A549 treated with RU486 at 1 μM for 4 hours (cell line): ENCODE results near the gene TOMM70. TPM values are rescaled to one million over a fixed set of nuclear protein-coding genes. Genes with fewer than 3 reads are reported as not detected.

ENCODE experiments used
- total RNA-seq: library from RNA; stranded (reverse); fragments of 200-300 nt; extraction: Qiagen RNA extraction; gene quantifications from 5 replicates; pipeline ENCODE4 v1.2.3, GENCODE V29; 2022; ENCODE audit warnings: low read depth

The TOMM70 gene
- total RNA-seq: 29.2 to 60.2 TPM (median 50.2 TPM) in 5 replicates

DNA sequence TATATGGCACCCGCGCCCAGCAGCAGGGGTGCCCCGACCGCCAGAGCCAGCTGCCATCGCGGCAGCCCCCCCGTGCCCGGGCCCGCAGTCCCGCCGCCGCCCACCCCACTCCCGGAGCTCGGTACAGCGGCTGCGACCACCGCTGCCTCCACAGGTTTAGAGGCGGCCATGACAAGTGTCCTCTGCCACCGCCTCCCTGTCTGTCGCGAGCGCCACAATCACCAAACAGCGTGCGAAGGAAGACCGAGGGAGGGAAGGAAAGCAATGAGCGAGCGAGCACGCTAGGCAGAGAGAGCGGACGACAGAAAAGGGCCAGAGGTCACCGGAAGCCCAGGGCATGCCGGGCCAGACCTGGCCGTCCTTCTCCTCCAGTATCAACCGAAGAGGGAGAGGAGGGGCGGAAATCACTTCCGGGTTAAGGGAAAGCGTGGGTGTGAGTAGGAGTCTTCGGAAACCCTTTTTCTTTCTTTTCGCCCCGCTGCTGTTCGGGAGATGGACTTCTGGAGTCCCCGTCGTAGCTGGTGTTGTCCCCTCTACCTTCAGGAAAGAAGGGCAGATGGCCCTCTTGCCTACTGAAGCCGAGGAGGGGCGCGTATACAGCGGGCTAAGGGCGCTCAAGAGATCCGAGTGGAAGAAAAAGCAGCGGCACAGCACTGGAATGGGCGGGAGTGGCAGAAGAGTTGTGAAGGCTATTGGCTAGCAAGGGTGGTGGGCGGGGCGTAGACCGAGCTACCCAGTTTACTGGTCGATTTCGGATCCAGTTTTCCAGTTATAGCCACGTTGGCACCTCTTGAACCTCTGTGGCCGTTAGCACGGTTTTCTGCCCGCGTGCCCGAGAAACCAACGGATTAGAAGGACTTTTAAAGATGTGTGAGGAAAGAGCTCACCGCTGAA lies at the start of gene TOMM70, which contains the start of gene LNP1:
Gene TOMM70 (minus strand): TSS at position 310 of the 894 bp plus-strand sequence. CDS start 140 bp downstream, at position 170.
Gene LNP1 (plus strand): TSS at position 760 of the 894 bp plus-strand sequence. CDS start 28,191 bp downstream, outside the sequence.

GRCh38 chr3:100334488-100335351 lies 66.2 kb downstream of the TOMM70 start, which contains the start of gene NIT2:
Gene NIT2, plus strand, starts transcription at chr3:100334757. Its CDS starts 35 bp downstream, at chr3:100334792.

Other genes starting within 250 kb of the TOMM70 start
- 9.8 to 13.7 TPM (median 13.4 TPM) in 5 replicates for gene TBC1D23, start 140.1 kb downstream of the TOMM70 start, total RNA-seq
- 79.4 to 90.4 TPM (median 87.7 TPM) in 5 replicates for gene NIT2, start 66.3 kb downstream of the TOMM70 start, total RNA-seq
- 0.66 to 1.2 TPM (median 0.80 TPM) in 5 replicates for gene LNP1, start 450 bp upstream of the TOMM70 start, total RNA-seq
- 1.4 to 2.6 TPM (median 2.4 TPM) in 5 replicates for gene TMEM45A, start 91.5 kb upstream of the TOMM70 start, total RNA-seq
- gene ADGRG7, start 208.5 kb upstream of the TOMM70 start, total RNA-seq: not detected in 5 replicates